Measurements from ENCODE around the gene RHBDF2.

The RHBDF2 gene

GRCh38 chr17:76438906-76439305 lies 62.3 kb downstream of the RHBDF2 start:
- DNase-seq (ENCODE audit: low read depth, low spot score), result no peak

GRCh38 chr17:76437467-76438402 lies 63.5 kb downstream of the RHBDF2 start:
- no peak for DNase-seq (ENCODE audit: low read depth, low spot score)

- DNase-seq (ENCODE audit: low read depth, low spot score), result no peak
Observed at GRCh38 chr17:76435751-76436150, 65.5 kb downstream of the RHBDF2 start.

DNA sequence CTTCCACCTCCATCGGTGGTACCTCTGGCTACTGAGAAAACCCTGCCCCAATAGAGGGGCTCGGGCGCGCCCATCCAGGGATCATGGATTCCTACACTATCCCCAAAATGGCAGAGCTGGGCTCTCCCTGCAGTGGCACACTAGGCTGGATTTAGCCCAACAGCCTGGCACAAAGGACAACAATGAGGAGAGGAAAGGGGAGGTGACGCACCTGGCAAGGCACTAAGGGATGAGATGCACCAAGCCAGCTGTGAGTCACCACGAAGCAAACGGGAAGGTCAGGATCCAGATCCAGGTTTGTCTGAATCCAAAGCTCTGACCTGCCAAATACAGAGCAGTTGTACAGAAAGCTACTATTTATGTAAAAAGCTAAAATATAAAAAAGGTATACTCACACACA lies 66.4 kb downstream of the RHBDF2 start:
- no peak for DNase-seq (ENCODE audit: low read depth, low spot score)

- DNase-seq (ENCODE audit: low read depth, low spot score), result no peak
Observed at GRCh38 chr17:76433693-76434092, 67.5 kb downstream of the RHBDF2 start.

GRCh38 chr17:76432712-76433336 lies 68.4 kb downstream of the RHBDF2 start:
- DNase-seq (ENCODE audit: low read depth, low spot score), result no peak

DNA sequence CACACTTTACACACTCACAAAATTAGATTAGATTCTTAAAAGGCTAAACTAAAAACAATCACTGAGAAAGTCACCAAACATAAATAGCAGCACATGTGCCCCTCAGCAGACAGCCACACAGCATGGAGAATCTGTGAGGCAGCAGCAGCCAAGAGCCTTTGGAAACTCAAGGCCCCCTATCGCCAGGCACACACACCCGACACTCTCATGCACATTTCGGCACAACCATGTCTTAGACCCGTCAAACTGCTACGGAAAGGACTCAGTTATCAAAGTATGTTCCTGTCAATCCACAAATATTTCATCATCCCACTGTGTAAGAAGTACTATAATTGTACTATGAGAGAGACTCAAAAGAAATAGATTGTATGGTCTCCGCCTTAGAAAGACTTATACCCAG lies 69.2 kb downstream of the RHBDF2 start:
- no peak for DNase-seq (ENCODE audit: low read depth, low spot score)

- no peak for DNase-seq (ENCODE audit: low read depth, low spot score)
Observed at GRCh38 chr17:76431509-76431908, 69.7 kb downstream of the RHBDF2 start.

DNA sequence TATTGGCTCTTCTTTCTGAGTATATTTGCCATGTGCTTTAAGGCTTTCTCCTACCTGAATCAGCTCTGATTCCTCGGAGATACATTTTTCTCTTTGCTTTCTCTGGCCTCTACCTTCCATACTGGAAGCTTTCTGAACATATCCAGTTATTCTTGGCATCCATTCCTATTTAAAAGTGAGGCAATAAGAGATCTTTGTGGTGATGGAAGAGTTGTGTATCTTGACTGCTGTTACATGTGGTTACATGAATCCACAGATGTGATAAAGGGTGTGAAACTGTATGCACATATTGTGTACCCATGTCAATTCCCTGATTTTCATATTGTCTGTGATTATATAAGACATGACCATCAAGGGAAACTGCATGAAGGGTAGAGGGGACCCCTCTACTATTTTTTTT lies 72.7 kb downstream of the RHBDF2 start:
- no peak for DNase-seq (ENCODE audit: low read depth, low spot score)

GRCh38 chr17:76427501-76428231 lies 73.6 kb downstream of the RHBDF2 start:
- DNase-seq (ENCODE audit: low read depth, low spot score), result no peak

- DNase-seq (ENCODE audit: low read depth, low spot score), result no peak
Observed at GRCh38 chr17:76426853-76427252, 74.4 kb downstream of the RHBDF2 start.

DNA sequence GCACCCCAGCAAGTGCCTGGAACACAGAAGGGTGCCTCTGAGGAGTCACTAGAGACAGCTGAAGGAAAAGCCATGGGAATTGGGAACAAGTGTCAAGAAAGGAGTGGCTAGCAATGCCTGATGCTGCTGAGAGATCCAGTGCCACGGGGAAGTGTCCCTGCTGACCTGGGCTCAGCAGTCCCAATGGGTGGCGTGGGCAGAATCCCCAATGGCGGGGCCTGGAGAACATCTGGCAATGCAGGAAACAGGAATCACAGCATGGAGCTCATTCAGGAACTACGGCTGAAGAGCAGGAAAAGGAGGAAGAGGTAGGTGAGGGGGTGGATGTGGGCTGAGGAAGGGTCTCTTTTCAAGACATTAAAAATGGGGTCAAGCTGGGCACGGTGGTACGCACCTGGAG lies 78.4 kb downstream of the RHBDF2 start:
- no peak for DNase-seq (ENCODE audit: low read depth, low spot score)

- no peak for DNase-seq (ENCODE audit: low read depth, low spot score)
Observed at GRCh38 chr17:76422406-76422805, 78.8 kb downstream of the RHBDF2 start.

DNA sequence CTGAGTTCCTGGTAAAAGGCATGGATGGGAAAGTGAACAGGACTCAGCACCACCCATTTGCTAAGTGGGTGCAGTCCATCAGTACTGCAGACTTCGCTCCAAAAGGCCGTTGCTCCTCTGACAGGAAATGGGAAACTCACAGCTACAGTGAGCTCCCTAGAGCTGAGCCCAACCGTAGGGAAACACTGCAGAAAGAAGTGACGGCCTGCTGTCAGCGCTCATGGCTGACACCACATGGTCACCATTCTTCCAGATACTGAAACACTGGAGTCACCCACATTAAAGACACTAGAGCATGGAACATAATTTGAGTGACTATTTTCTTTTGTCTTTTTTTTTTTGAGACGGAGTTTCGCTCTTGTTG lies 80.2 kb downstream of the RHBDF2 start:
- no peak for DNase-seq (ENCODE audit: low read depth, low spot score)

All from activated CD4-positive, CD25-positive, alpha-beta regulatory T cell treated with anti-CD3 and anti-CD28 coated beads, Interleukin-2, amount 50 U/mL, for 16 hours (primary cell).